ENCODE data around the gene TIMM10. TPM values are rescaled to one million over a fixed set of nuclear protein-coding genes. Genes with fewer than 3 reads are reported as not detected.

The TIMM10 gene
- total and polyA plus RNA-seq, 11 donors: 36.6 to 135 (median 46.4) TPM

- Histone ChIP-seq H3K4me1 (no peaks in the 10 kb centered on the region), H3K27ac (no peak overlapping the region), H3K27me3 (no peaks in the 10 kb centered on the region), H3K36me3 (peaks cover 0 to 50% (median 33%) of the 10 kb centered on the region in 9 donors), H3K4me3 (no peak overlapping the region), H3K9me3 (no peaks in the 10 kb centered on the region)
- TF ChIP-seq POLR2A (IDR thresholded peaks at IDR 0.05) (no peak), CTCF (IDR thresholded peaks at IDR 0.05) (no peak)
- ATAC-seq: peak in 2 of 4 donors; percentile 31 to 56
- no peak for DNase-seq
- intact Hi-C loops (cut with DNase I): loop anchor here in 2 of 10 donors (2.0 to 10.0 kb wide), 2 partner anchors 36 to 154 kb away; partner anchors contain the start of gene YPEL4 (in 1 of the 2)
- 93 to 96% (median 94%) methylated on average over 9 of the region's 9 CpGs for WGBS, 4 donors
These were observed 39.9 kb downstream of the TIMM10 start for GRCh38 chr11:57490456-57491248.

- no peak overlapping the region for H3K4me3 ChIP-seq
- DNase-seq (no peak), ATAC-seq (no peak)
- peaks cover 0 to 66% (median 48%) of the 10 kb centered on the region in 9 donors for H3K36me3 ChIP-seq
- H3K27ac ChIP-seq: no peak overlapping the region
- WGBS, 4 donors: 84 to 85% (median 84%) methylated on average over 6 of the region's 6 CpGs
- H3K9me3 ChIP-seq: no peaks in the 10 kb centered on the region
- no peak for TF ChIP-seq POLR2A (IDR thresholded peaks at IDR 0.05)
- TF ChIP-seq CTCF (IDR thresholded peaks at IDR 0.05): no peak
- H3K4me1 ChIP-seq: peaks cover 0 to 14% (median 4%) of the 10 kb centered on the region in 12 donors
- H3K27me3 ChIP-seq: peaks cover 0 to 19% (median 3%) of the 10 kb centered on the region in 9 donors
- intact Hi-C loops (cut with DNase I): loop anchor here in 1 of 10 donors (10.0 kb wide), 1 partner anchor 143 kb away; no protein-coding TSS in a partner anchor
These were observed 42.5 kb downstream of the TIMM10 start for GRCh38 chr11:57487920-57488659.

DNA sequence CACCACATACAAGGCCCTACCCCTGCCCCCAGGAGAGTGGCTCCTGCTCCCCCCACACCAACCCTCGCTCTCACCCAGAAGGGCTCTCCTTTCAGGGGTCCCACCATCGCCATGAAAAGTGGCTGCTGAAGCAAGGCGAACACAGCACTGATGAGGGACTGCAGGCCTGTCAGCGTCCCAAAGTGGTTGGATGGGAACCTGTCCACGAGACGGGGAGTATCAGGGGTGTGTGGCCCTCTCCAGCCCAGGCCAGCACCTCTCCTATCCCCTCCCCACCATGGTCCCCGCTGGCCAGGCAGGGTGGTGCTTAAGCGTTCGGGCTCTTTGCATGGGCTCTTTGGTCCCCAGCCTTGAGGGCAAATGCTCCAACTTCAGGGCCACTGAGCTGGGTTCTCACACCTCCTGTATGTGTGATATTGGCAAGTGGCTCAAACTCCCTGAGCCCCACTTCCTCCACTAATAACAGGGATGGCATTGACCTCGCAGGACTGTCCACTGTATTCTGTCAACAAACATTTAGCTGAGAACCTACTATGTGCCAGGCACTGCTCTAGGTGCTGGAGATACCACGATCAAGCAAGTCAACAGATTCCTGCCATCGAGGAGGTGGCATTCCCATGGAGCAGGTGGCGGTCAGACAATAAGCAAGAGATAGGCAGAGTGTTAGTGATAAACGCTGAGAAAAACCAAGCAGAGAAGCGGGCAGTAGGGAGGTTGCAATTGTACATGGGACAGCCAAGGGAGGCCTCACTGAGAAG lies 43.4 kb downstream of the TIMM10 start:
- peaks cover 0 to 66% (median 48%) of the 10 kb centered on the region in 9 donors for H3K36me3 ChIP-seq
- no peak for DNase-seq
- intact Hi-C loops (cut with DNase I): loop anchor here in 1 of 10 donors (10.0 kb wide), 1 partner anchor 142 kb away; no protein-coding TSS in a partner anchor
- no peak for ATAC-seq
- TF ChIP-seq CTCF (IDR thresholded peaks at IDR 0.05) (no peak), POLR2A (IDR thresholded peaks at IDR 0.05) (no peak)
- WGBS, 4 donors: 89 to 95% (median 93%) methylated on average over 10 to 15 of the region's 15 CpGs
- H3K4me3 ChIP-seq: no peak overlapping the region
- H3K27ac ChIP-seq: no peak overlapping the region
- H3K9me3 ChIP-seq: no peaks in the 10 kb centered on the region
- H3K27me3 ChIP-seq: peaks cover 0 to 27% (median 11%) of the 10 kb centered on the region in 9 donors
- peaks cover 0 to 23% (median 12%) of the 10 kb centered on the region in 12 donors for H3K4me1 ChIP-seq
